ENCODE results near the gene FOXP1.

DNA sequence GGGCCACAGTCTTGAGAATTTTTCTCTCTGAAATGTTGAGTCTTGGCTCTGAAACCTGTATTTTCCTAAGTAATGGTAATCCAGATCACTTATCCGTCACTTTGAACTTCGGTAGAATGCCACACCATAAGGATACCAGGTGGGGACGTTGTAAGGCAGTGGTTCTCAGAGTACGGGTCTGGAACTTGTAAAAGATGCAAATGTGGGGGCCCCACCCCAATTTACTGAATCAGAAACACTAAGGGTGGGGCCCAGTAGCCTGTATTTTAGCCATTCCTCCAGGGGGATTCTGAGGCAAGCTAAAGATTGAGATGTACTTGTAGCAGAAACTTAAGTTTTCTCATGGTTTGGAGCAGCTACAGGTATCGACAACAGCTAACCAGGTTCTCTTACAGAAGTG lies 555.3 kb downstream of the FOXP1 start:
- TF ChIP-seq, protein P1, sequence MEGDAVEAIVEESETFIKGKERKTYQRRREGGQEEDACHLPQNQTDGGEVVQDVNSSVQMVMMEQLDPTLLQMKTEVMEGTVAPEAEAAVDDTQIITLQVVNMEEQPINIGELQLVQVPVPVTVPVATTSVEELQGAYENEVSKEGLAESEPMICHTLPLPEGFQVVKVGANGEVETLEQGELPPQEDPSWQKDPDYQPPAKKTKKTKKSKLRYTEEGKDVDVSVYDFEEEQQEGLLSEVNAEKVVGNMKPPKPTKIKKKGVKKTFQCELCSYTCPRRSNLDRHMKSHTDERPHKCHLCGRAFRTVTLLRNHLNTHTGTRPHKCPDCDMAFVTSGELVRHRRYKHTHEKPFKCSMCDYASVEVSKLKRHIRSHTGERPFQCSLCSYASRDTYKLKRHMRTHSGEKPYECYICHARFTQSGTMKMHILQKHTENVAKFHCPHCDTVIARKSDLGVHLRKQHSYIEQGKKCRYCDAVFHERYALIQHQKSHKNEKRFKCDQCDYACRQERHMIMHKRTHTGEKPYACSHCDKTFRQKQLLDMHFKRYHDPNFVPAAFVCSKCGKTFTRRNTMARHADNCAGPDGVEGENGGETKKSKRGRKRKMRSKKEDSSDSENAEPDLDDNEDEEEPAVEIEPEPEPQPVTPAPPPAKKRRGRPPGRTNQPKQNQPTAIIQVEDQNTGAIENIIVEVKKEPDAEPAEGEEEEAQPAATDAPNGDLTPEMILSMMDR (IDR thresholded peaks at IDR 0.05) = no peak
- TF ChIP-seq POLR2A (IDR thresholded peaks at IDR 0.05) = no peak

Data from adrenal gland (tissue), 5 donors.